ENCODE results near the gene NEU3.

DNA sequence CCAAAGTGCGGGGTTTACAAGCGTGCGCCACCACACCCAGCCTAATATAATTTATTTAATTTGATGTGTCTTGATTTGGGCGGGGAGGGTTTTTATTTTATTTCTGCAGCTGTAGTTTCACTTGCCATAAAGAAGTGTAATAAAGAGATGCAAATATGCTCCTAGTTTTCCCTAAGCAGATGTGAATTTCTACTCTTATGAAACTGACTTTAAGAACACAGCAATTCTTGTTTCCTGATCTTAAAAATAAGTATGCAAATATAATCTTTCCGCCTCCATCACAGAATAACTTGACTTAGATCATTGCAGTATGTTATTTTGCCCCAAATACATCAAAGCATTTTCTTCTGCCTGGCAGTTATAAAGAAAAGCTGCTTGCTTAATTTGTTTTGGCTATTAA is 35.3 kb upstream of the NEU3 start:
- no peak for TF ChIP-seq SUZ12 (IDR thresholded peaks at IDR 0.05)
- TF ChIP-seq FOXM1 (IDR thresholded peaks at IDR 0.05; ENCODE audit: borderline replicate concordance) = no peak
- no peak for TF ChIP-seq CTBP1 (IDR thresholded peaks at IDR 0.05; ENCODE audit: borderline replicate concordance)
- no peak for TF ChIP-seq HDGF (IDR thresholded peaks at IDR 0.05; ENCODE audit: borderline replicate concordance)

Data from HEK293T (cell line).